Measurements from ENCODE around the gene AQP2.
"Not testable (repeated sequence)": the region's sequence is repeated elsewhere in the genome, so short reads cannot be mapped to it uniquely, and the experiment has no call there.

AQP2 gene

GRCh38 chr12:49969651-49970429 is 19.3 kb downstream of the AQP2 start:
- no peak for DNase-seq (ENCODE audit: low read depth in 3 of 3)

- no peak for DNase-seq (ENCODE audit: low read depth in 3 of 3)
Measured at GRCh38 chr12:49970658-49971057, 20.1 kb downstream of the AQP2 start.

- no peak for DNase-seq (ENCODE audit: low read depth in 3 of 3)
Measured at GRCh38 chr12:49971141-49971540, 20.6 kb downstream of the AQP2 start.

GRCh38 chr12:49972129-49972528 is 21.6 kb downstream of the AQP2 start:
- no peak for DNase-seq (ENCODE audit: low read depth in 3 of 3)

GRCh38 chr12:49972641-49973360 is 22.3 kb downstream of the AQP2 start, which contains the start of gene AQP6:
AQP6 (plus strand) TSS chr12:49972947; CDS start chr12:49973174, 227 bp downstream.
- DNase-seq (ENCODE audit: low read depth in 3 of 3), result no peak

GRCh38 chr12:49973361-49973830 is 22.9 kb downstream of the AQP2 start:
- no peak for DNase-seq (ENCODE audit: low read depth in 3 of 3)

- DNase-seq (ENCODE audit: low read depth in 3 of 3), result no peak
Measured at GRCh38 chr12:49974231-49974675, 23.7 kb downstream of the AQP2 start.

GRCh38 chr12:49974677-49975317 is 24.3 kb downstream of the AQP2 start:
- DNase-seq (ENCODE audit: low read depth in 3 of 3), result no peak

- no peak for DNase-seq (ENCODE audit: low read depth in 3 of 3)
Measured at GRCh38 chr12:49975318-49975761, 24.8 kb downstream of the AQP2 start.

- no peak for DNase-seq (ENCODE audit: low read depth in 3 of 3)
Measured at GRCh38 chr12:49976557-49976956, 26.0 kb downstream of the AQP2 start.

- DNase-seq (ENCODE audit: low read depth in 3 of 3), result no peak
Measured at GRCh38 chr12:49978125-49978524, 27.6 kb downstream of the AQP2 start.

GRCh38 chr12:49979016-49979586 is 28.6 kb downstream of the AQP2 start:
- DNase-seq (ENCODE audit: low read depth in 3 of 3), result no peak

- no peak for DNase-seq (ENCODE audit: low read depth in 3 of 3)
Measured at GRCh38 chr12:49979791-49980190, 29.3 kb downstream of the AQP2 start.

- no peak for DNase-seq (ENCODE audit: low read depth in 3 of 3)
Measured at GRCh38 chr12:49980501-49981349, 30.2 kb downstream of the AQP2 start.

GRCh38 chr12:49982246-49983087 is 31.9 kb downstream of the AQP2 start:
- no peak for DNase-seq (ENCODE audit: low read depth in 3 of 3)

- DNase-seq (ENCODE audit: low read depth in 3 of 3), result no peak
Measured at GRCh38 chr12:49983892-49984291, 33.4 kb downstream of the AQP2 start.

- DNase-seq (ENCODE audit: low read depth in 3 of 3), result no peak
Measured at GRCh38 chr12:49984476-49985359, 34.2 kb downstream of the AQP2 start.

GRCh38 chr12:49985981-49986380 is 35.4 kb downstream of the AQP2 start:
- no peak for DNase-seq (ENCODE audit: low read depth in 3 of 3)

GRCh38 chr12:49986476-49986875 is 35.9 kb downstream of the AQP2 start:
- DNase-seq (ENCODE audit: low read depth in 3 of 3), result not testable (repeated sequence)
